ENCODE data around the gene PGAP6.

GRCh38 chr16:386641-387156, 4.9 kb upstream of the PGAP6 start:
- TF ChIP-seq POLR2A (IDR thresholded peaks at IDR 0.05; ENCODE audit: low read depth, low read length) (no peak), TAF1 (IDR thresholded peaks at IDR 0.05; ENCODE audit: borderline replicate concordance, low read depth, low read length) (no peak)

Data from GM12892 (cell line).